Right lobe of liver (tissue), 6 donors: Measurements from ENCODE around the gene DVL3. TPM values are rescaled to one million over a fixed set of nuclear protein-coding genes. Genes with fewer than 3 reads are reported as not detected.
"Not testable (repeated sequence)": the region's sequence is repeated elsewhere in the genome, so short reads cannot be mapped to it uniquely, and the experiment has no call there.

ENCODE experiments used
- ATAC-seq, 4 donors: fragments of 200-7000 bp; cut with Tn5 transposase; one replicate each; pipeline ENCODE4 v1.9.1; 2020; ENCODE audit warnings: mild to moderate bottlenecking in 4 of 4, moderate library complexity in 4 of 4
- DNase-seq, 3 donors: peaks; one replicate each; pipeline ENCODE4 v3.0.0-alpha.2; 2020
- H3K27ac ChIP-seq, 3 donors: fragments of 200-600 bp; one replicate each; pipeline ENCODE4 v1.8.0; 2022
- H3K27me3 ChIP-seq, 2 donors: fragments of 200-600 bp; one replicate each; pipeline ENCODE4 v1.8.0; 2022
- H3K36me3 ChIP-seq, 4 donors: fragments of 200-600 bp; sonication (generic) in 1 of 4; one replicate each; pipeline versions ENCODE4 v1.5.1 to v1.8.0; 2017 to 2022; ENCODE audit warnings: control low read depth in 1 of 4
- H3K4me1 ChIP-seq, 4 donors: fragments of 200-600 bp; sonication (generic) in 1 of 4; one replicate each; pipeline versions ENCODE4 v1.5.1 to v1.8.0; 2017 to 2022; ENCODE audit warnings: control low read depth in 1 of 4
- H3K4me3 ChIP-seq, 3 donors: fragments of 200-600 bp; one replicate each; pipeline ENCODE4 v1.8.0; 2022
- H3K9me3 ChIP-seq, 4 donors: fragments of 200-600 bp; sonication (generic) in 1 of 4; one replicate each; pipeline versions ENCODE4 v1.5.1 to v1.8.0; 2017 to 2022; ENCODE audit warnings: control low read depth in 1 of 4
- POLR2A ChIP-seq: fragments of 450-650 bp; IDR thresholded peaks from one replicate; pipeline ENCODE4 v1.6.1; 2017; ENCODE audit warnings: antibody characterized with exemption, mild to moderate bottlenecking
- WGBS: methylation state at CpG from one replicate; pipeline ENCODE4 v1.1.6; 2018; ENCODE audit warnings: low coverage, low lambda C conversion rate; ENCODE audit not compliant: insufficient coverage; ENCODE audit errors: missing lambda C conversion rate; 5-methylcytosine and 5-hydroxymethylcytosine counted together
- intact Hi-C, 2 donors: fragments of 100-400 bp; cut with DNase I; formaldehyde crosslinking; loops; one replicate each; pipeline versions ENCODE4 v1.11.2 to v1.14.1; 2022
- long read RNA-seq: library from polyadenylated mRNA; unstranded; transcript quantifications from one replicate; pipeline ENCODE4 v2.0.0, GENCODE V29; 2019
- total RNA-seq, 6 experiments: library from RNA; depleted of rRNA in 2 of 6; stranded (reverse); fragments of >200 nt in 2 of 6; fragmentation: NEBNext Ultra II Directional in 3 of 6; extraction: Animal tissue kit (Norgen Biotek cat#: 25700) in 3 of 6; gene quantifications; one replicate each; pipeline versions ENCODE4 v1.1.0 to v1.2.4, GENCODE V29; 2016 to 2023
- TF ChIP-seq, protein P1 (sequence below), 4 donors: fragments of 200-600 bp in 3 of 4; fragments of 450-650 bp in 1 of 4; IDR thresholded peaks; one replicate each; pipeline versions ENCODE4 v1.5.1 to v1.8.0; 2016 to 2022; ENCODE audit warnings: antibody characterized with exemption in 4 of 4, mild to moderate bottlenecking in 2 of 4
- donor health status: DM: no; HTN: yes; CAD: no.
- donor health status: DM: no; HTN: no; CAD: no.
- donor health status: DM: no; HTN: no; CAD: no.
- donor health status: DM: no; HTN: yes; CAD: no.
- donor health status: DM: no; HTN: yes; CAD: no.

Gene DVL3
- 10 to 100 TPM; 18.9 to 28.1 (median 21.8) TPM for total RNA-seq
- long read RNA-seq, result 0 reads

DNA sequence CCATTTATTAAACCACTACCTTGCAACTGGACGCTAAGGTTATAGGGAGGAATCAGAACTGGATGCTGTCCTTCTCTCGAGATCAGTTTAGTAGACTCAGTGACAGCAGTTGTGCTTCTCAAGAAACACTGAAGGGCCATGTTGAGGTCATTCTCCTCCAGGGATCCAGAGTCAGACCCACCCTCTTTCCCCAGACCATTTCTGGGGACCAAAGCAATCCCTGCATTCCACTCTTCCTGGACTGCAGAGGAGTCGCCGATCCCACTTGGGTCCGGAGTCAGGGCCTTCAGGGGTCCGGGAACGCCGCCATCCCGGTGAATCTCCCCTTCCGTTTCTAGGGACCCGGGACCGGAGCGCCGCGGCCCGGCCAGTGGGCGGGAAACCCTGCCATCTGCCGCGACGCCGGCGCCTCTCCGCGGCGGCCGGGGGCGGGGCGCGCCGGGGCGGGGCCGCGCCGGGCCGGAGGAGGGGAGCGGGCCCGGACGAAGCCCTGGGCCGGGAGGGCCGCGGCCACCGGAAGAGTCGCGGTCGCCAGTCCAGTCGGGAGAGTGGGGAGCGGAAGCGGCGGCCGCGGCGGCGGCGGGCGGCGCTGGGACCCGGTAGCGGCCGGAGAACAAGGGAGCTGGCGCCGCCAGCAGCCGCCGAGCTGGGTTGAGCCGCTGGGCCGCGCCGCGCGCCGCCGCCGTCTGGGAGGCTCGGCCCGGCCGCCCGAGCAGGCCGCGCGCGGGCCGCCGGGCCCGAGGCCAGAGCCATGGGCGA, at the start of gene DVL3:
Gene DVL3 (plus strand): TSS at position 493 of the 759 bp plus-strand sequence. CDS start 259 bp downstream, at position 752.
- ATAC-seq (peak; percentile 90 to 96 (median 93)), DNase-seq (peak; percentile 81 to 84 (median 82))
- Histone ChIP-seq H3K4me3 (peak within 1 kb of the TSS; percentile 86 to 93 (median 93)), H3K9me3 (no peaks in the 10 kb centered on the region), H3K27ac (peak within 1 kb of the TSS; percentile 54 to 75 (median 62)), H3K36me3 (no peaks in the 10 kb centered on the region), H3K4me1 (peaks cover 0 to 26% (median 11%) of the 10 kb centered on the region in 4 donors), H3K27me3 (no peaks in the 10 kb centered on the region)
- TF ChIP-seq POLR2A, result peak; percentile 54
- TF ChIP-seq, protein P1, sequence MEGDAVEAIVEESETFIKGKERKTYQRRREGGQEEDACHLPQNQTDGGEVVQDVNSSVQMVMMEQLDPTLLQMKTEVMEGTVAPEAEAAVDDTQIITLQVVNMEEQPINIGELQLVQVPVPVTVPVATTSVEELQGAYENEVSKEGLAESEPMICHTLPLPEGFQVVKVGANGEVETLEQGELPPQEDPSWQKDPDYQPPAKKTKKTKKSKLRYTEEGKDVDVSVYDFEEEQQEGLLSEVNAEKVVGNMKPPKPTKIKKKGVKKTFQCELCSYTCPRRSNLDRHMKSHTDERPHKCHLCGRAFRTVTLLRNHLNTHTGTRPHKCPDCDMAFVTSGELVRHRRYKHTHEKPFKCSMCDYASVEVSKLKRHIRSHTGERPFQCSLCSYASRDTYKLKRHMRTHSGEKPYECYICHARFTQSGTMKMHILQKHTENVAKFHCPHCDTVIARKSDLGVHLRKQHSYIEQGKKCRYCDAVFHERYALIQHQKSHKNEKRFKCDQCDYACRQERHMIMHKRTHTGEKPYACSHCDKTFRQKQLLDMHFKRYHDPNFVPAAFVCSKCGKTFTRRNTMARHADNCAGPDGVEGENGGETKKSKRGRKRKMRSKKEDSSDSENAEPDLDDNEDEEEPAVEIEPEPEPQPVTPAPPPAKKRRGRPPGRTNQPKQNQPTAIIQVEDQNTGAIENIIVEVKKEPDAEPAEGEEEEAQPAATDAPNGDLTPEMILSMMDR (IDR thresholded peaks at IDR 0.05), result peak in 1 of 4 donors; percentile 8
- intact Hi-C loops, result no loop called here
- WGBS, result 1% methylated on average over 14 of the region's 84 CpGs

DNA sequence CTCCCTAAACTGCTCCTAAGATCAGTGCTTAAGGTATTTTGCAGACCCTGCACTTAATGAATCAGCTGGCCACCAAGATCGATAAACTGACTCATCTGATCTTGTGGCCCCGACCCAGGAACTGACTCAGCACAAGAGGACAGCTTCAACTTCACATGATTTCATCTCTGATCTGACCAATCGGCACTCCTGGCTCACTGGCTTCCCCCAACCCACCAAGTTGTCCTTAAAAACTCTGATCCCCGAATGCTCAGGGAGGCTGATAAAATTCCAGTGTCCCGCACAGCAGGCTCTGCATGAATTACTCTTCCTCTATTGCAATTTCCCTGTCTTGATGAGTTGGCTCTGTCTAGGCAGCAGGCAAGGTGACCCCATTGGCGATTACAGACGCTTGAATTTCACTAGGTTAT, 44.9 kb upstream of the DVL3 start:
- intact Hi-C loops, result no loop called here
- Histone ChIP-seq H3K27ac (no peak overlapping the region), H3K4me3 (no peak overlapping the region), H3K9me3 (no peaks in the 10 kb centered on the region), H3K36me3 (no peaks in the 10 kb centered on the region), H3K4me1 (no peaks in the 10 kb centered on the region), H3K27me3 (no peaks in the 10 kb centered on the region)
- WGBS, result 44% methylated on average over 6 of the region's 7 CpGs
- peak in 1 of 3 donors; percentile 23 for DNase-seq
- ATAC-seq, result peak in 2 of 4 donors; percentile 40 to 46
- TF ChIP-seq, protein P1 (IDR thresholded peaks at IDR 0.05), result no peak
- TF ChIP-seq POLR2A, result no peak

DNA sequence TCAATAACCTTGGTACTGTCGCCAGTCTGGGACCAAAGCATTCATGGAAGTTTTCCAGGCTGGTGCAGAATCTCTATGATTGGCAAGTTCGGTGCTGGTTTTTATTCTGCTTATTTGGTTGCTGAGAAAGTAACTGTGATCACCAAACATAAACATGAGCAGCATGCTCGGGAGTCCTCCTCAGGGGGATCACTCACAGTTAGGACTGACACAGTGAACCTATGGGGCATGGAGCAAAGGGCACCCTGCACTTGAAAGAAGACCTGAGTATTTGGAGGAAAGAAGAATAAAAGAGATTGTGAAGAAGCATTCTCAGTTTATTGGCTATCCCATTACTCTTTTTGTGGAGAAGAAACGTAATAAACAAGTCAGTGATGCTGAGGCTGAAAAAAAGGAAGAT, 39.2 kb upstream of the DVL3 start:
- 80% methylated on average over 3 of the region's 4 CpGs for WGBS
- no peak overlapping the region for H3K4me3 ChIP-seq
- H3K9me3 ChIP-seq, result no peaks in the 10 kb centered on the region
- no peaks in the 10 kb centered on the region for H3K4me1 ChIP-seq
- ATAC-seq, result no peak
- DNase-seq, result no peak
- H3K27ac ChIP-seq, result no peak overlapping the region
- no peaks in the 10 kb centered on the region for H3K27me3 ChIP-seq
- intact Hi-C loops, result no loop called here
- no peaks in the 10 kb centered on the region for H3K36me3 ChIP-seq
- TF ChIP-seq, protein P1 (IDR thresholded peaks at IDR 0.05), result no peak
- TF ChIP-seq POLR2A, result no peak

DNA sequence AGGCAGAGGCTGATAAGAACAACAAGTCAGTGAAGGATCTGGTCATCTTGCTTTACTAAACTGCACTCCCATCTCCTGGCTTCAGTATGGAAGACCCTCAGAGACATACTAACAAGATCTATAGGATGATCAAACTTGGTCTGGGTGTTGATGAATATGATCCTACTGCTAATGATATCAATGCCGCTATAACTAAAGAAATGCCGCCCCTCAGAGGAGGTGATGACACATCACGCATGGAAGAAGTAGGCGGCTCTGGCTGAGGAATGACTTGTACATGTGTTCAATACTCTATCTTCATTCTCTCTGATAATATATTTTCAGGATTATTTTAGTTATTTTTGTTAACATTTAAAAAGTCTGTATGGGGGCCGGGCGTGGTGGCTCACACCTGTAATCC, 37.5 kb upstream of the DVL3 start:
- intact Hi-C loops, result no loop called here
- no peaks in the 10 kb centered on the region for H3K27me3 ChIP-seq
- no peak overlapping the region for H3K27ac ChIP-seq
- DNase-seq, result no peak
- ATAC-seq, result no peak
- TF ChIP-seq, protein P1 (IDR thresholded peaks at IDR 0.05), result no peak
- TF ChIP-seq POLR2A, result no peak
- no peaks in the 10 kb centered on the region for H3K9me3 ChIP-seq
- H3K36me3 ChIP-seq, result no peaks in the 10 kb centered on the region
- H3K4me3 ChIP-seq, result no peak overlapping the region
- no peaks in the 10 kb centered on the region for H3K4me1 ChIP-seq
- 82% methylated on average over 6 of the region's 6 CpGs for WGBS

DNA sequence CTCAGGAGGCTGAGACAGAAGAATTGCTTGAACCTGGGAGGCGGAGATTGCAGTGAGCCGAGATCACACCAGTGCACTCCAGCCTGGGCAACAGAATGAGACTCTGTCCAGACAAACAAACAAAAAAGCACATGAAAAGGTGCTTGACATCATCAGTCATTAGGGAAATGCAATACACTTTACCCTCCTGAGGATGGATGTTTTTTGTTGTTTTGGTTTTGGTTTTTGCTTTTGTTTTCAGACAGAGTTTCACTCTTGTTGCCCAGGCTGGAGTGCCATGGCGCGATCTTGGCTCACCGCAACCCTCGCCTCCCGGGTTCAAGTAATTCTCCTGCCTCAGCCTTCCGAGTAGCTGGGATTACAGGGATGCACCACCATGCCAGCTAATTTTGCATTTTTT, 34.1 kb upstream of the DVL3 start:
- intact Hi-C loops, H3K4me1 ChIP-seq, H3K36me3 ChIP-seq, H3K4me3 ChIP-seq, H3K27ac ChIP-seq, DNase-seq, H3K27me3 ChIP-seq, H3K9me3 ChIP-seq: not testable (repeated sequence)
- peak in 2 of 4 donors; percentile 40 to 47 for ATAC-seq
- WGBS, result 84% methylated on average over 8 of the region's 8 CpGs
